ENCODE data around the gene TFCP2L1. TPM values are rescaled to one million over a fixed set of nuclear protein-coding genes. Genes with fewer than 3 reads are reported as not detected.

The TFCP2L1 gene
- total RNA-seq, 1 donor from 2014 or later, result 0.86 TPM

- H3K4me1 Mint-ChIP-seq (ENCODE audit: low read depth), result no peaks in the 10 kb centered on the region
Measured at GRCh38 chr2:121247971-121248370, 37.0 kb downstream of the TFCP2L1 start.

GRCh38 chr2:121247534-121247933 lies 37.5 kb downstream of the TFCP2L1 start:
- Mint-ChIP-seq H3K9me3 (ENCODE audit: low read depth) (no peaks in the 10 kb centered on the region), H3K36me3 (ENCODE audit: insufficient read depth) (no peaks in the 10 kb centered on the region), H3K4me3 (ENCODE audit: low read depth) (no peak overlapping the region), H3K27ac (no peak overlapping the region), H3K4me1 (ENCODE audit: low read depth) (no peaks in the 10 kb centered on the region), H3K27me3 (peaks cover 60% of the 10 kb centered on the region)
- DNase-seq (ENCODE audit: low spot score, unreplicated experiment), result no peak
- no peak for TF ChIP-seq CTCF (IDR thresholded peaks at IDR 0.05; ENCODE audit: unreplicated experiment)

More at GRCh38 chr2:121247971-121248370, 37.0 kb downstream of the TFCP2L1 start:
- DNase-seq (ENCODE audit: low spot score, unreplicated experiment), result no peak
- Mint-ChIP-seq H3K9me3 (ENCODE audit: low read depth) (no peaks in the 10 kb centered on the region), H3K27ac (no peak overlapping the region), H3K36me3 (ENCODE audit: insufficient read depth) (no peaks in the 10 kb centered on the region), H3K4me3 (ENCODE audit: low read depth) (no peak overlapping the region), H3K27me3 (peaks cover 57% of the 10 kb centered on the region)
- no peak for TF ChIP-seq CTCF (IDR thresholded peaks at IDR 0.05; ENCODE audit: unreplicated experiment)

GRCh38 chr2:121246704-121247255 lies 38.2 kb downstream of the TFCP2L1 start:
- TF ChIP-seq CTCF (IDR thresholded peaks at IDR 0.05; ENCODE audit: unreplicated experiment), result no peak
- H3K4me3 Mint-ChIP-seq (ENCODE audit: low read depth), result no peak overlapping the region

GRCh38 chr2:121245913-121246312 lies 39.1 kb downstream of the TFCP2L1 start:
- no peaks in the 10 kb centered on the region for H3K36me3 Mint-ChIP-seq (ENCODE audit: insufficient read depth)
- no peak overlapping the region for H3K27ac Mint-ChIP-seq
- no peaks in the 10 kb centered on the region for H3K9me3 Mint-ChIP-seq (ENCODE audit: low read depth)
- no peak for TF ChIP-seq CTCF (IDR thresholded peaks at IDR 0.05; ENCODE audit: unreplicated experiment)
- H3K27me3 Mint-ChIP-seq, result peaks cover 66% of the 10 kb centered on the region
- peaks cover under 1% of the 10 kb centered on the region for H3K4me1 Mint-ChIP-seq (ENCODE audit: low read depth)
- no peak for DNase-seq (ENCODE audit: low spot score, unreplicated experiment)
- no peak overlapping the region for H3K4me3 Mint-ChIP-seq (ENCODE audit: low read depth)

More at GRCh38 chr2:121246704-121247255, 38.2 kb downstream of the TFCP2L1 start:
- peaks cover 60% of the 10 kb centered on the region for H3K27me3 Mint-ChIP-seq
- no peak overlapping the region for H3K27ac Mint-ChIP-seq
- no peaks in the 10 kb centered on the region for H3K9me3 Mint-ChIP-seq (ENCODE audit: low read depth)
- H3K4me1 Mint-ChIP-seq (ENCODE audit: low read depth), result no peaks in the 10 kb centered on the region
- no peak for DNase-seq (ENCODE audit: low spot score, unreplicated experiment)
- H3K36me3 Mint-ChIP-seq (ENCODE audit: insufficient read depth), result no peaks in the 10 kb centered on the region

GRCh38 chr2:121245120-121245820 lies 39.7 kb downstream of the TFCP2L1 start:
- peaks cover 72% of the 10 kb centered on the region for H3K27me3 Mint-ChIP-seq

More at GRCh38 chr2:121245120-121245820, 39.7 kb downstream of the TFCP2L1 start:
- H3K36me3 Mint-ChIP-seq (ENCODE audit: insufficient read depth), result no peaks in the 10 kb centered on the region
- peaks cover 3% of the 10 kb centered on the region for H3K4me1 Mint-ChIP-seq (ENCODE audit: low read depth)
- no peak for DNase-seq (ENCODE audit: low spot score, unreplicated experiment)
- no peak overlapping the region for H3K27ac Mint-ChIP-seq
- H3K4me3 Mint-ChIP-seq (ENCODE audit: low read depth), result no peak overlapping the region
- H3K9me3 Mint-ChIP-seq (ENCODE audit: low read depth), result no peaks in the 10 kb centered on the region
- TF ChIP-seq CTCF (IDR thresholded peaks at IDR 0.05; ENCODE audit: unreplicated experiment), result no peak

All from progenitor cell of endocrine pancreas (in vitro differentiated cells).